GM12878 (cell line): ENCODE measurements around the gene CNTNAP2. TPM values are rescaled to one million over a fixed set of nuclear protein-coding genes. Genes with fewer than 3 reads are reported as not detected.

Experiments
- ATAC-seq: fragments of 200-7000 bp; cut with Tn5 transposase; 3 replicates; pipeline ENCODE4 v1.9.1; 2020; ENCODE audit warnings: mild to moderate bottlenecking, moderate library complexity
- BruUV-seq: library from RNA; stranded (reverse); fragments of 400-500 nt; replicated peaks from 2 replicates; lab custom pipeline; 2021; lab: Mats Ljungman, UMichigan
- CTCF ChIA-PET: fragments of 300-600 bp; sonication (Branson Sonifier 250); formaldehyde crosslinking; extraction: SDS; loops from one replicate; lab custom pipeline; 2021; ENCODE audit warnings: inconsistent platforms; lab: Yijun Ruan, JAX
- POLR2A ChIA-PET: fragments of 350-600 bp; formaldehyde crosslinking; extraction: SDS; loops from one replicate; lab custom pipeline; 2021; ENCODE audit warnings: inconsistent platforms; lab: Charles Lee
- RAD21 ChIA-PET: fragments of 300-600 bp; sonication (Branson Sonifier 250); formaldehyde crosslinking; loops from one replicate; lab custom pipeline; 2023; ENCODE audit warnings: antibody characterized with exemption; ENCODE audit not compliant: unreplicated experiment; lab: Charles Lee
- SMC1A ChIA-PET: fragments of 300-600 bp; sonication (Branson Sonifier 250); formaldehyde crosslinking; loops from one replicate; lab custom pipeline; 2023; ENCODE audit not compliant: unreplicated experiment, uncharacterized antibody; lab: Charles Lee
- DNase-seq: peaks from one replicate; pipeline ENCODE4 v3.0.0-alpha.2; 2011; ENCODE audit warnings: low read depth, low spot score
- FAIRE-seq: peaks from 3 replicates; lab custom pipeline; 2011; peaks lifted over from hg19 to GRCh38; lab: Jason Lieb, UNC
- H2AFZ ChIP-seq: 2 replicates; pipeline ENCODE4 v1.6.0; 2011; ENCODE audit warnings: low read depth, low read length, control low read depth; ENCODE audit not compliant: control insufficient read depth
- H3K27ac ChIP-seq: 2 replicates; pipeline ENCODE4 v1.5.1; 2011; ENCODE audit warnings: control low read depth; ENCODE audit not compliant: control insufficient read depth, insufficient read depth
- H3K27me3 ChIP-seq, 2 experiments: replicated peaks in 1 of 2; 2 replicates each; pipeline versions ENCODE4 v1.6.0 to v1.6.1; 2011; ENCODE audit warnings: low read length in 1 of 2; ENCODE audit not compliant: control insufficient read depth in 2 of 2, insufficient read depth in 2 of 2
- H3K36me3 ChIP-seq, 2 experiments: 2 replicates each; pipeline ENCODE4 v1.5.1; 2011; ENCODE audit warnings: low read length in 1 of 2; ENCODE audit not compliant: control insufficient read depth in 2 of 2, insufficient read depth in 2 of 2
- H3K4me1 ChIP-seq: 2 replicates; pipeline ENCODE4 v1.6.1; 2011; ENCODE audit warnings: mild to moderate bottlenecking, low read length, moderate library complexity, mixed read lengths; ENCODE audit not compliant: control insufficient read depth, insufficient read depth
- H3K4me2 ChIP-seq: 2 replicates; pipeline ENCODE4 v1.6.0; 2011; ENCODE audit warnings: control low read depth; ENCODE audit not compliant: control insufficient read depth, insufficient read depth
- H3K4me3 ChIP-seq: fragments of 200-600 bp; sonication (generic); 2 replicates; pipeline ENCODE4 v1.5.1; 2016
- H3K79me2 ChIP-seq: 2 replicates; pipeline ENCODE4 v1.6.0; 2011; ENCODE audit warnings: low read length; ENCODE audit not compliant: control insufficient read depth, insufficient read depth
- H3K9ac ChIP-seq: 2 replicates; pipeline ENCODE4 v1.8.0; 2011; ENCODE audit warnings: low read length, control low read depth, mixed read lengths; ENCODE audit not compliant: control insufficient read depth, insufficient read depth
- H3K9me3 ChIP-seq: replicated peaks from 3 replicates; pipeline ENCODE4 v1.5.1; 2011; ENCODE audit warnings: mild to moderate bottlenecking, low read length; ENCODE audit not compliant: control insufficient read depth, insufficient read depth
- H4K20me1 ChIP-seq: 2 replicates; pipeline ENCODE4 v1.6.0; 2011; ENCODE audit not compliant: control insufficient read depth, insufficient read depth
- EP300 ChIP-seq, 2 experiments: fragments of 150-350 bp in 1 of 2; IDR thresholded peaks; 2 replicates each; pipeline ENCODE4 v1.6.1; 2011 to 2012; ENCODE audit warnings: low read depth in 2 of 2, low read length in 2 of 2, borderline replicate concordance in 1 of 2, improper control_type of control experiment in 1 of 2, inconsistent platforms in 1 of 2; ENCODE audit not compliant: control insufficient read depth in 1 of 2
- GATAD2B ChIP-seq: fragments of 450-650 bp; conservative IDR thresholded peaks from 2 replicates; pipeline ENCODE4 v1.6.1; 2017; ENCODE audit warnings: low read depth, mild to moderate bottlenecking, moderate library complexity
- HSF1 ChIP-seq: fragments of 150-350 bp; IDR thresholded peaks from 2 replicates; pipeline ENCODE4 v1.6.1; 2014; ENCODE audit warnings: mild to moderate bottlenecking, low read depth, low read length
- IKZF1 ChIP-seq: fragments of 450-650 bp; conservative IDR thresholded peaks from 2 replicates; pipeline ENCODE4 v1.6.1; 2017; ENCODE audit warnings: antibody characterized with exemption, mild to moderate bottlenecking
- NFXL1 ChIP-seq: fragments of 450-650 bp; IDR thresholded peaks from 2 replicates; pipeline ENCODE4 v1.6.1; 2017; ENCODE audit warnings: antibody characterized with exemption, mild to moderate bottlenecking, borderline replicate concordance
- NR2C2 ChIP-seq: IDR thresholded peaks from 2 replicates; pipeline ENCODE4 v1.6.1; 2011; ENCODE audit warnings: borderline replicate concordance, low read depth; ENCODE audit not compliant: control insufficient read depth, insufficient read length
- PKNOX1 ChIP-seq: fragments of 450-650 bp; IDR thresholded peaks from 2 replicates; pipeline ENCODE4 v1.6.1; 2016; ENCODE audit warnings: mild to moderate bottlenecking
- POLR2AphosphoS2 ChIP-seq: IDR thresholded peaks from 2 replicates; pipeline ENCODE4 v1.6.1; 2011; ENCODE audit warnings: low read depth, mild to moderate bottlenecking, low read length, improper control_type of control experiment, moderate library complexity
- SIX5 ChIP-seq: IDR thresholded peaks from 2 replicates; pipeline ENCODE4 v1.6.1; 2011; ENCODE audit warnings: mild to moderate bottlenecking, low read depth, low read length, moderate library complexity; ENCODE audit not compliant: severe bottlenecking
- TCF12 ChIP-seq: IDR thresholded peaks from 2 replicates; pipeline ENCODE4 v1.6.1; 2011; ENCODE audit warnings: low read depth, mild to moderate bottlenecking, low read length
- YBX1 ChIP-seq: fragments of 450-650 bp; IDR thresholded peaks from 2 replicates; pipeline ENCODE4 v1.6.1; 2016; ENCODE audit warnings: antibody characterized with exemption
- WGBS: methylation state at CpG from one replicate; pipeline ENCODE4 v1.1.6; 2016; ENCODE audit warnings: low lambda C conversion rate; ENCODE audit not compliant: insufficient replicate concordance, insufficient coverage; ENCODE audit errors: missing lambda C conversion rate; 5-methylcytosine and 5-hydroxymethylcytosine counted together
- in situ Hi-C: fragments of 300-500 bp; cut with MboI; formaldehyde crosslinking; loops from 9 replicates; pipeline ENCODE4 v1.14.3; 2018; ENCODE audit warnings: mixed read lengths
- intact Hi-C: fragments of 100-400 bp; cut with micrococcal nuclease; formaldehyde crosslinking; loops from one replicate; pipeline ENCODE4 v1.14.2; 2022; ENCODE audit not compliant: unreplicated experiment
- polyA plus RNA-seq, 11 experiments: library from polyadenylated mRNA; depleted of rRNA in 4 of 11; unstranded in 6 of 11; stranded (reverse) in 5 of 11; fragments of >200 nt; fragmentation: Nextera tagmentation in 4 of 11; fragmentation: Illumina TruSeq in 1 of 11; extraction: Ambion mirVana in 4 of 11; extraction: Trizol in 1 of 11; gene quantifications; 1 replicate in 1 of 11; 2 replicates in 10 of 11; pipeline versions ENCODE4 v1.2.1 to v1.2.3, GENCODE V29; 2011 to 2016; ENCODE audit warnings: inconsistent platforms in 2 of 11, missing spikeins in 2 of 11, low read depth in 1 of 11
- total RNA-seq, 4 experiments: library from RNA; depleted of rRNA in 3 of 4; stranded (reverse); fragments of >200 nt in 3 of 4; fragmentation: Illumina TruSeq in 1 of 4; extraction: Trizol in 1 of 4; gene quantifications; 2 replicates each; pipeline versions ENCODE4 v1.2.1 to v1.2.3, GENCODE V29; 2013 to 2021
- TF ChIP-seq, protein P1 (sequence below): IDR thresholded peaks from 2 replicates; pipeline ENCODE4 v1.6.1; 2011; ENCODE audit warnings: borderline replicate concordance, low read depth, mild to moderate bottlenecking, moderate library complexity, mixed read lengths, low read length; ENCODE audit not compliant: insufficient read depth; ENCODE audit errors: extremely low read length
- TF ChIP-seq, protein P2 (sequence below): fragments of 150-350 bp; IDR thresholded peaks from 2 replicates; pipeline ENCODE4 v1.6.1; 2016; ENCODE audit warnings: low read depth, low read length

CNTNAP2 gene
- total and polyA plus RNA-seq, 10 of the 15 experiments (the other 5 are each of a cell fraction or from before 2014, with no cell fraction given): 0.03 to 0.08 (median 0.03) TPM; not detected in 7

DNA sequence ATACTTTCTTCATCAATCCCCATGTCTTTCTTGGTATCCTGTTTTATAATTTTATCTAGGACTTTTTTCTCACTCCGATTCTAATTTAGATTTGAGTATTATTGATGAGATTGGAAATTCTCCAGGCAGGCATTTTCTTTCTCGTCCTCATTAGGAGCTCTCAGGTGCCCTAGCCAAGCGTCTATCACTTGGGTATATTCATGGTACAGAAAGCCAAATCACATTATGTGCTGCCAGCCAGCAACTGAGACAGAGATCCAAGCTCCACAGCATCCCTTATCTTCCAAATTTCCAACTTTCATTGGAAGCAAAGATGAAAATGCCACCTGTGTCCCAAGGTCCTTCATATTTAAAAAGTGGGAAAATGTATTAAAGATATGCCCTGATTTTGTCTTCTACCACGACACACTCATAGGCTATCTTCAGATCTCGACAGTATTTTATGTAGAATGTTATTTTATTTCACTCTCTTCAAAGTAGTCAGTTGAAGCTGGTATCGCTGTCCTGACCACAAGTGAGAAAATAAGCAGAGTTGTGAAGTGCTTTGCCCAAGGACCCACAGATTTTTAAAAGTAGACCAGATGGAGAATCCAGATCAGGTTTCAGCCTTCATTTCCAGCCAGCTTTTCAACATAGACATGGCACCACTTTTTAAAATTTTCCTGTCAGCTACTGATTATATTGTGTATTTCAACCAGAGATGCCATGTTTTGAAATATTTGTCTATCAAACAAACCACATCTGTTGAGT lies 773.4 kb downstream of the CNTNAP2 start (continued):
- TF ChIP-seq EP300 (IDR thresholded peaks at IDR 0.05; ENCODE audit: borderline replicate concordance in 1 of 2, control insufficient read depth in 1 of 2, low read depth in 2 of 2, low read length in 2 of 2): no peak
- no peak for TF ChIP-seq NR2C2
- no peak for TF ChIP-seq POLR2AphosphoS2
- TF ChIP-seq YBX1: no peak
- no peak for TF ChIP-seq SIX5

- no peak overlapping the region for H3K27ac ChIP-seq
- FAIRE-seq: no peak
- WGBS: 23% methylated on average over 2 of the region's 2 CpGs
- intact Hi-C loops: no loop called here
- H2AFZ ChIP-seq: no peak overlapping the region
- H3K27me3 ChIP-seq: no peaks in the 10 kb centered on the region
- no peak for TF ChIP-seq PKNOX1
- no peak for TF ChIP-seq TCF12
- TF ChIP-seq, protein P1, sequence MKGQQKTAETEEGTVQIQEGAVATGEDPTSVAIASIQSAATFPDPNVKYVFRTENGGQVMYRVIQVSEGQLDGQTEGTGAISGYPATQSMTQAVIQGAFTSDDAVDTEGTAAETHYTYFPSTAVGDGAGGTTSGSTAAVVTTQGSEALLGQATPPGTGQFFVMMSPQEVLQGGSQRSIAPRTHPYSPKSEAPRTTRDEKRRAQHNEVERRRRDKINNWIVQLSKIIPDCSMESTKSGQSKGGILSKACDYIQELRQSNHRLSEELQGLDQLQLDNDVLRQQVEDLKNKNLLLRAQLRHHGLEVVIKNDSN: no peak
- TF ChIP-seq IKZF1: no peak
- TF ChIP-seq, protein P2, sequence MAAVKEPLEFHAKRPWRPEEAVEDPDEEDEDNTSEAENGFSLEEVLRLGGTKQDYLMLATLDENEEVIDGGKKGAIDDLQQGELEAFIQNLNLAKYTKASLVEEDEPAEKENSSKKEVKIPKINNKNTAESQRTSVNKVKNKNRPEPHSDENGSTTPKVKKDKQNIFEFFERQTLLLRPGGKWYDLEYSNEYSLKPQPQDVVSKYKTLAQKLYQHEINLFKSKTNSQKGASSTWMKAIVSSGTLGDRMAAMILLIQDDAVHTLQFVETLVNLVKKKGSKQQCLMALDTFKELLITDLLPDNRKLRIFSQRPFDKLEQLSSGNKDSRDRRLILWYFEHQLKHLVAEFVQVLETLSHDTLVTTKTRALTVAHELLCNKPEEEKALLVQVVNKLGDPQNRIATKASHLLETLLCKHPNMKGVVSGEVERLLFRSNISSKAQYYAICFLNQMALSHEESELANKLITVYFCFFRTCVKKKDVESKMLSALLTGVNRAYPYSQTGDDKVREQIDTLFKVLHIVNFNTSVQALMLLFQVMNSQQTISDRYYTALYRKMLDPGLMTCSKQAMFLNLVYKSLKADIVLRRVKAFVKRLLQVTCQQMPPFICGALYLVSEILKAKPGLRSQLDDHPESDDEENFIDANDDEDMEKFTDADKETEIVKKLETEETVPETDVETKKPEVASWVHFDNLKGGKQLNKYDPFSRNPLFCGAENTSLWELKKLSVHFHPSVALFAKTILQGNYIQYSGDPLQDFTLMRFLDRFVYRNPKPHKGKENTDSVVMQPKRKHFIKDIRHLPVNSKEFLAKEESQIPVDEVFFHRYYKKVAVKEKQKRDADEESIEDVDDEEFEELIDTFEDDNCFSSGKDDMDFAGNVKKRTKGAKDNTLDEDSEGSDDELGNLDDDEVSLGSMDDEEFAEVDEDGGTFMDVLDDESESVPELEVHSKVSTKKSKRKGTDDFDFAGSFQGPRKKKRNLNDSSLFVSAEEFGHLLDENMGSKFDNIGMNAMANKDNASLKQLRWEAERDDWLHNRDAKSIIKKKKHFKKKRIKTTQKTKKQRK: no peak
- no peak for TF ChIP-seq NFXL1
- no peak for TF ChIP-seq HSF1
- TF ChIP-seq GATAD2B: no peak
- in situ Hi-C loops: no loop called here
- no peak for ATAC-seq
- H3K9ac ChIP-seq: no peak overlapping the region
- no TSS peak for BruUV-seq
- SMC1A ChIA-PET: no interaction called here
- no peaks in the 10 kb centered on the region for H3K79me2 ChIP-seq
- CTCF ChIA-PET: interaction anchor here (1.0 kb wide), 1 partner anchor 27 kb away, joined by 3 read pairs; no protein-coding TSS in a partner anchor
- H3K9me3 ChIP-seq: no peaks in the 10 kb centered on the region
- H3K36me3 ChIP-seq: no peaks in the 10 kb centered on the region
- no peaks in the 10 kb centered on the region for H3K4me1 ChIP-seq
- RAD21 ChIA-PET: no interaction called here
- no peak overlapping the region for H3K4me3 ChIP-seq
- H4K20me1 ChIP-seq: no peaks in the 10 kb centered on the region
- POLR2A ChIA-PET: no interaction called here
- no peak overlapping the region for H3K4me2 ChIP-seq
- no peak for DNase-seq
Measured at GRCh38 chr7:146892151-146892550, 775.5 kb downstream of the CNTNAP2 start.
